Naive thymus-derived CD8-positive, alpha-beta T cell (primary cell): ENCODE results near the gene GK2. TPM values are rescaled to one million over a fixed set of nuclear protein-coding genes. Genes with fewer than 3 reads are reported as not detected.

Source experiments
- ATAC-seq, 2 donors: fragments of 150-1000 bp; cut with Tn5 transposase in 1 of 2; sonication (Bioruptor Pico), chemical (Tn5 transposase) in 1 of 2; 1 replicate in 1 of 2; 2 replicates in 1 of 2; pipeline ENCODE4 v1.10.0; 2021; ENCODE audit warnings: mild to moderate bottlenecking in 2 of 2, moderate library complexity in 2 of 2
- POLR2A ChIA-PET: fragments of 350-600 bp; sonication (Branson Sonifier 250); formaldehyde crosslinking; loops from one replicate; lab custom pipeline; 2021; ENCODE audit warnings: antibody characterized with exemption; lab: Charles Lee
- DNase-seq, 10 donors: peaks; one replicate each; pipeline versions ENCODE4 v3.0.0 to v3.0.0-alpha.2; 2020 to 2022
- H3K27ac Mint-ChIP-seq, 10 donors: one replicate each; pipeline ENCODE4 v1.8.0; 2020 to 2022; ENCODE audit warnings: mild to moderate bottlenecking in 10 of 10, mixed read lengths in 10 of 10, moderate library complexity in 4 of 10, inconsistent platforms in 1 of 10
- H3K27me3 Mint-ChIP-seq, 5 donors: one replicate each; pipeline ENCODE4 v1.8.0; 2021 to 2022; ENCODE audit warnings: mixed read lengths in 5 of 5
- H3K36me3 Mint-ChIP-seq, 3 donors: one replicate each; pipeline ENCODE4 v1.8.0; 2020 to 2022; ENCODE audit warnings: mixed read lengths in 3 of 3, mild to moderate bottlenecking in 2 of 3, inconsistent platforms in 1 of 3
- H3K4me1 Mint-ChIP-seq, 4 donors: one replicate each; pipeline ENCODE4 v1.8.0; 2021 to 2022; ENCODE audit warnings: mixed read lengths in 4 of 4
- H3K4me3 Mint-ChIP-seq, 10 donors: one replicate each; pipeline ENCODE4 v1.8.0; 2020 to 2022; ENCODE audit warnings: mild to moderate bottlenecking in 10 of 10, mixed read lengths in 10 of 10, moderate library complexity in 6 of 10, inconsistent platforms in 1 of 10
- H3K9me3 Mint-ChIP-seq, 9 donors: one replicate each; pipeline ENCODE4 v1.8.0; 2020 to 2022; ENCODE audit warnings: mixed read lengths in 9 of 9, mild to moderate bottlenecking in 3 of 9, inconsistent platforms in 1 of 9, moderate library complexity in 1 of 9
- polyA plus RNA-seq, 3 donors: library from polyadenylated mRNA; unstranded; fragments of 300-500 nt; fragmentation: Illumina TruSeq; gene quantifications; one replicate each; pipeline ENCODE4 v1.2.3, GENCODE V29; 2021
- total RNA-seq, 8 experiments: library from RNA in 2 of 8; stranded (reverse) in 2 of 8; gene quantifications; one replicate each; pipeline ENCODE4 v1.2.3 and lab custom pipeline; 2021 to 2026

The GK2 gene
- total and polyA plus RNA-seq, 5 experiments from 2014 or later: not detected

DNA sequence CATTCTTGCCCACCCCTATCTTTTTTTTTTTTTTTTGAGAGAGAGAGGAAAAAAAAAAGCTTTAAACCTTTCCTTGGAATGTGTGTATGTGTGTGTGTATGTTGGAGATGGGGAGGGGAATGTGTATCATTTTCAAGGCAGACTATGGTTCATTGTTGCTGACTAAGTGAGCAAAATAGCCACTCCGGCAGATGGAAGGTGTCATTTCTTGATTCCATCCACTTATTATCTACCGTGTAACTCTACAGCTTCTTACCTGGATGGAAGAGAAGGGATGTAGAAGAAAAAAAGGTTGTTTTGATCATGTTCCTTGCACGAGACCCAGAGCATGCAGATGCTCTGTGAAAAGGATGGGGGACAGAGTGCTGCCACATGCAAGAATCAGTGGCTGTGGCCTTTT, 5.9 kb upstream of the GK2 start:
- Mint-ChIP-seq H3K27ac (no peak overlapping the region), H3K9me3 (peaks cover 0 to 8% (median under 1%) of the 10 kb centered on the region in 9 donors), H3K4me3 (no peak overlapping the region), H3K4me1 (no peaks in the 10 kb centered on the region), H3K27me3 (no peaks in the 10 kb centered on the region), H3K36me3 (no peaks in the 10 kb centered on the region)
- no peak for ATAC-seq
- POLR2A ChIA-PET: no interaction called here
- DNase-seq: no peak

GRCh38 chr4:79413032-79413885, 5.2 kb upstream of the GK2 start:
- H3K27me3 Mint-ChIP-seq: no peaks in the 10 kb centered on the region
- H3K36me3 Mint-ChIP-seq: no peaks in the 10 kb centered on the region
- POLR2A ChIA-PET: interaction anchor here (0.5 kb wide), 1 partner anchor 361 kb away, joined by 3 read pairs; no protein-coding TSS in a partner anchor
- H3K4me1 Mint-ChIP-seq: no peaks in the 10 kb centered on the region
- ATAC-seq (no peak), DNase-seq (no peak)
- no peak overlapping the region for H3K27ac Mint-ChIP-seq
- peaks cover 0 to 5% (median 0%) of the 10 kb centered on the region in 9 donors for H3K9me3 Mint-ChIP-seq
- H3K4me3 Mint-ChIP-seq: no peak overlapping the region

GRCh38 chr4:79404666-79405065, 3.4 kb downstream of the GK2 start:
- no peak for ATAC-seq
- Mint-ChIP-seq H3K27me3 (peaks cover 0 to 3% (median 0%) of the 10 kb centered on the region in 5 donors), H3K27ac (no peak overlapping the region), H3K4me1 (no peaks in the 10 kb centered on the region), H3K36me3 (no peaks in the 10 kb centered on the region), H3K9me3 (peaks cover 0 to 5% (median 0%) of the 10 kb centered on the region in 9 donors), H3K4me3 (no peak overlapping the region)
- no peak for DNase-seq
- POLR2A ChIA-PET: no interaction called here

- peaks cover 0 to 3% (median 0%) of the 10 kb centered on the region in 9 donors for H3K9me3 Mint-ChIP-seq
- DNase-seq: no peak
- H3K27me3 Mint-ChIP-seq: peaks cover 0 to 3% (median 0%) of the 10 kb centered on the region in 5 donors
- H3K36me3 Mint-ChIP-seq: no peaks in the 10 kb centered on the region
- no peak overlapping the region for H3K27ac Mint-ChIP-seq
- no peak for ATAC-seq
- POLR2A ChIA-PET: no interaction called here
- no peaks in the 10 kb centered on the region for H3K4me1 Mint-ChIP-seq
- H3K4me3 Mint-ChIP-seq: no peak overlapping the region
These were observed 4.7 kb downstream of the GK2 start for GRCh38 chr4:79403356-79403755.

DNA sequence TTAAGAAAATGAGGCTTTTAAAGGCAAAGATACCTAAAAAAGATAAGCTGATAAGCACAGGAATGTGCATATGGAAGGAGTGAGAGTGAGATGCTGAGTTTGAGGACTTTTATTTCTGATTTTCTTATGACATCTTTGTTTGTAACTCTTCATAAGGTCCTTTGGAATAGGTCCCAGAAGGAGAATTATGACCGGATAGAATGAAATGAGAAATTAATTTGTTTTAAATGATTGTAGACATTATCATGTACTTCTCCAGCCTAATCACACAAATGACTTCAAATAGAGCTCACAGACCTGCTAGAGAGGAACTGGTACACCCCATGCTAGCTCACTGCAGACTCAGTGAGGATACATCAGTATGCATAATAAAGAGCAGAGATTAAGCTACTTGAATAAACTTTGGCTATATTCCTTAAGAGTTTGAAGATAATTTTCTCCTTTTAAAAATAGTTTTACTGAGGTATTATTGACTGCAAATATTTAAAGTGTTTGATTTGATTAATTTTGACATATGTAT, 5.6 kb downstream of the GK2 start:
- POLR2A ChIA-PET: no interaction called here
- H3K4me1 Mint-ChIP-seq: no peaks in the 10 kb centered on the region
- ATAC-seq: no peak
- H3K27ac Mint-ChIP-seq: no peak overlapping the region
- no peak overlapping the region for H3K4me3 Mint-ChIP-seq
- no peaks in the 10 kb centered on the region for H3K36me3 Mint-ChIP-seq
- DNase-seq: no peak
- peaks cover 0 to 2% (median 0%) of the 10 kb centered on the region in 9 donors for H3K9me3 Mint-ChIP-seq
- H3K27me3 Mint-ChIP-seq: peaks cover 0 to 3% (median 0%) of the 10 kb centered on the region in 5 donors

- Mint-ChIP-seq H3K9me3 (peaks cover 0 to 7% (median 0%) of the 10 kb centered on the region in 9 donors), H3K4me1 (no peaks in the 10 kb centered on the region), H3K36me3 (no peaks in the 10 kb centered on the region), H3K27me3 (peaks cover 0 to 3% (median 0%) of the 10 kb centered on the region in 5 donors), H3K27ac (no peak overlapping the region), H3K4me3 (no peak overlapping the region)
- ATAC-seq (no peak), DNase-seq (no peak)
- POLR2A ChIA-PET: no interaction called here
These were observed 9.0 kb downstream of the GK2 start for GRCh38 chr4:79399076-79399475.

DNA sequence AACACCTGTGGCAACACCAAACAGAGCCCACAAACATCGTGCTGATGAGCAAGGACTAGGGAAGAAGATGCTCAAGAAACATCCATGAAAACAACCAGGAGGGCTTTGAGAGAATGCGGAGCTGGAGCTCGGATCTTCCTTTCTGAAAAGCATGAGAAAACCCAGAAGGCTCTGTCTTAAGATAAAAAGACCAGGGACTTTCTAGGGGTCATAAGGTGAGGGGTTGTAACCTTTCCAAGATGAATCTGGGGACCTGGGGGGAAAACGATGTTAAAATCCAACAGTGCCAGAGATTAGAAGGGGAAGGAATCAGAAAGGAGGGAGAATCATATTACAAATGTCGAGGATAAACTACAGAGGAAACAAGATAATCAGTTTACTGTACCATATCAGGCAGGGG, 10.1 kb downstream of the GK2 start:
- Mint-ChIP-seq H3K36me3 (no peaks in the 10 kb centered on the region), H3K4me1 (no peaks in the 10 kb centered on the region), H3K27me3 (peaks cover 0 to 3% (median 0%) of the 10 kb centered on the region in 5 donors), H3K9me3 (peaks cover 0 to 7% (median 0%) of the 10 kb centered on the region in 9 donors), H3K27ac (no peak overlapping the region), H3K4me3 (no peak overlapping the region)
- no peak for DNase-seq
- POLR2A ChIA-PET: no interaction called here
- ATAC-seq: no peak

DNA sequence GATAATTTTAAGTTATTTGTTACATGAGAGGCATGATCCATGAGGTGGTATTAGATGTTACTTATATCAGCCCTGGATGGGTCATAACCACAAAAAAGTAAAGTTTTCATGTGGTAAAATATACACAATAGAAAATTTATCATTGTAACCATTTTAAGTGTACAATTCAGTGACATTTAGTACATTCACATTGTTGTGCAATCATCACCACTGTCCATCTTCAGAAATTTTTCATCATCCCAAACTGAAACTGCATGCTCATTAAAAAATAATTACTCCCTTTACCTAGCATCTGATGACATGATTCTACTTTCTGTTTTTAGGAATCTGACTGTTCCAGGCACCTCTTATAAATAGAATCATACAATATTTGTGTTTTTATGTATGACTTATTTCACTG, 11.2 kb downstream of the GK2 start:
- no peak overlapping the region for H3K4me3 Mint-ChIP-seq
- DNase-seq: no peak
- H3K9me3 Mint-ChIP-seq: peaks cover 0 to 7% (median 0%) of the 10 kb centered on the region in 9 donors
- peaks cover 0 to 2% (median 0%) of the 10 kb centered on the region in 5 donors for H3K27me3 Mint-ChIP-seq
- POLR2A ChIA-PET: no interaction called here
- no peaks in the 10 kb centered on the region for H3K4me1 Mint-ChIP-seq
- H3K27ac Mint-ChIP-seq: no peak overlapping the region
- no peaks in the 10 kb centered on the region for H3K36me3 Mint-ChIP-seq
- no peak for ATAC-seq

- H3K27me3 Mint-ChIP-seq: peaks cover 0 to 2% (median 0%) of the 10 kb centered on the region in 5 donors
These were observed 12.2 kb downstream of the GK2 start for GRCh38 chr4:79395841-79396240.

DNA sequence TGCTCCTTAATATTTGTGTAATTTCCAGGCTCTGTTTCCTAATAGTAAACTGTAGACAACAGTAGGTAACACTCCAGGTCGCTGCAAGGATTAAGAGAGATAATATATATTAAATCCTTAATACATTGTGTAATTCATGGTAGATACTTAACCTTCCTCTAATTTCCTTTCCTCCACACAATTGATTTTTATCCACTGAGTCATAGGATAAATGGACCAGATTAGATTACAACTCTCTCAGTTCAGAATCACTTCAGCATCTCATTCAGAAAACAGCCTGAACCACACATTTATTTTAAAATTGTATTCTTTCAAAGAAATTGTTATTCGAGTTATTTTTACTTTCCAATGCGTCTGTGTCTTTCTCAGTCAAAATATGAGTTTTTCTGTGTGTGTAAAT, 17.1 kb downstream of the GK2 start:
- POLR2A ChIA-PET: no interaction called here
- peaks cover 0 to 2% (median 0%) of the 10 kb centered on the region in 5 donors for H3K27me3 Mint-ChIP-seq

More at GRCh38 chr4:79395841-79396240, 12.2 kb downstream of the GK2 start:
- Mint-ChIP-seq H3K36me3 (no peaks in the 10 kb centered on the region), H3K27ac (no peak overlapping the region), H3K4me1 (no peaks in the 10 kb centered on the region), H3K9me3 (peaks cover 0 to 7% (median 0%) of the 10 kb centered on the region in 9 donors), H3K4me3 (no peak overlapping the region)
- ATAC-seq (no peak), DNase-seq (no peak)
- POLR2A ChIA-PET: no interaction called here

DNA sequence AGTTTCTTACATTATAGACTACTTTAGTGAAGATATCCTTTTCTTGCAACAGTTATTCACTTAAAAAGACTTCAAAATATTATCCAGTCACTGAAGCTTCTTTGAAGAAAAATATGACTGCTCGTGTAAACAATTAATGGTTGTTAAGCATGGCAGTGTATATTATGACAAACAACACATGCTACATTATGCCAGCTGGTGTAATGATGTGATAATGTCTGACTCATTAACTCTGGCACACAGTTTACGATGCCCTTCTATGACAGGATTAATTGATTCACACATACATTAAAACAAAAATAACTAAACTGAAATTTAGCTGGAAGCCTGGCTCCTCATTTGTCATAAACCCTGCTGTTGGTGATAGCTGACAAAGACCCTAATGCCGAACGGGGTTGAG, 22.4 kb downstream of the GK2 start:
- H3K27ac Mint-ChIP-seq: no peak overlapping the region
- peaks cover 0 to 6% (median 0%) of the 10 kb centered on the region in 9 donors for H3K9me3 Mint-ChIP-seq
- DNase-seq (no peak), ATAC-seq (no peak)
- no peak overlapping the region for H3K4me3 Mint-ChIP-seq
- no peaks in the 10 kb centered on the region for H3K4me1 Mint-ChIP-seq
- H3K36me3 Mint-ChIP-seq: no peaks in the 10 kb centered on the region
- no peaks in the 10 kb centered on the region for H3K27me3 Mint-ChIP-seq
- POLR2A ChIA-PET: no interaction called here

More for the DNA sequence above, 17.1 kb downstream of the GK2 start:
- Mint-ChIP-seq H3K4me3 (no peak overlapping the region), H3K4me1 (no peaks in the 10 kb centered on the region), H3K27ac (no peak overlapping the region), H3K36me3 (no peaks in the 10 kb centered on the region), H3K9me3 (peaks cover 0 to 3% (median 0%) of the 10 kb centered on the region in 9 donors)
- ATAC-seq (no peak), DNase-seq (no peak)

DNA sequence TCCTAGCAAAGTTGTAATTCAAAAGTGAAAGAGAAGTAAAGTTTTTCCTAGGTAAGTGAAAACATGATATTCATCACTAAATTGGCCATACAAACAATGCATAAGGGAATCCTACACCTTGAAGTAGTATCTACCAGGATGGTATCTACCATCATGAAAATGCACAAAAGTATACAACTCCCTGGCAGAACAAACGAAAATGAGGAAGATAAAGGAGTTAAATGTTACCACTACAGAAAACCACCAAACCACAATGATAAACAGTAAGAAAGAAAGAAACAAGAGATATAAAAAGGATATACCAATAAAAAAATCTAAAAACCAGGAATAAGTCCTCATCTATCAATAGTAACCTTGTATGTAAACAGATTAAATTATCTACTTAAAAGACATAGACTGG, 26.9 kb downstream of the GK2 start:
- POLR2A ChIA-PET: no interaction called here
- ATAC-seq: no peak
- H3K4me3 Mint-ChIP-seq: no peak overlapping the region

GRCh38 chr4:79370026-79370425, 38.0 kb downstream of the GK2 start:
- H3K9me3 Mint-ChIP-seq: peaks cover 0 to 3% (median 0%) of the 10 kb centered on the region in 9 donors

More for the DNA sequence above, 26.9 kb downstream of the GK2 start:
- Mint-ChIP-seq H3K9me3 (peaks cover 0 to 3% (median 0%) of the 10 kb centered on the region in 9 donors), H3K4me1 (no peaks in the 10 kb centered on the region), H3K27ac (no peak overlapping the region), H3K27me3 (peaks cover 0 to 7% (median 3%) of the 10 kb centered on the region in 5 donors), H3K36me3 (no peaks in the 10 kb centered on the region)
- no peak for DNase-seq

More at GRCh38 chr4:79370026-79370425, 38.0 kb downstream of the GK2 start:
- Mint-ChIP-seq H3K4me3 (no peak overlapping the region), H3K27me3 (no peaks in the 10 kb centered on the region), H3K36me3 (no peaks in the 10 kb centered on the region), H3K4me1 (no peaks in the 10 kb centered on the region), H3K27ac (no peak overlapping the region)
- POLR2A ChIA-PET: no interaction called here
- DNase-seq (no peak), ATAC-seq (no peak)
